Uterus (tissue), 4 donors: Measurements from ENCODE around the gene GDF7. TPM values are rescaled to one million over a fixed set of nuclear protein-coding genes. Genes with fewer than 3 reads are reported as not detected.

Experiments used
- DNase-seq, 2 donors: peaks; one replicate each; pipeline ENCODE4 v3.0.0-alpha.2; 2019 to 2020
- H3K27ac ChIP-seq, 2 donors: fragments of 200-600 bp; sonication (generic); 1 replicate in 1 of 2; 2 replicates in 1 of 2; pipeline ENCODE4 v1.5.1; 2016 to 2018
- H3K27me3 ChIP-seq, 2 donors: fragments of 200-600 bp; sonication (generic); one replicate each; pipeline ENCODE4 v1.5.1; 2018 to 2019; ENCODE audit warnings: control low read depth in 1 of 2
- H3K36me3 ChIP-seq, 2 donors: fragments of 200-600 bp; sonication (generic); one replicate each; pipeline ENCODE4 v1.5.1; 2019; ENCODE audit warnings: control low read depth in 1 of 2
- H3K4me1 ChIP-seq, 2 donors: fragments of 200-600 bp; sonication (generic); one replicate each; pipeline ENCODE4 v1.5.1; 2018 to 2019; ENCODE audit warnings: control low read depth in 1 of 2
- H3K4me3 ChIP-seq, 2 donors: fragments of 200-600 bp; sonication (generic); 1 replicate in 1 of 2; 2 replicates in 1 of 2; pipeline ENCODE4 v1.5.1; 2018 to 2019; ENCODE audit warnings: mild to moderate bottlenecking in 1 of 2
- H3K9me3 ChIP-seq, 2 donors: fragments of 200-600 bp; sonication (generic); one replicate each; pipeline ENCODE4 v1.5.1; 2019; ENCODE audit warnings: control low read depth in 1 of 2
- POLR2A ChIP-seq, 2 donors: fragments of 450-650 bp; IDR thresholded peaks; one replicate each; pipeline ENCODE4 v1.6.1; 2016; ENCODE audit warnings: antibody characterized with exemption in 2 of 2, mild to moderate bottlenecking in 1 of 2, moderate library complexity in 1 of 2
- intact Hi-C: fragments of 100-400 bp; cut with DNase I; formaldehyde crosslinking; loops from one replicate; pipeline ENCODE4 v1.15.1; 2023; ENCODE audit warnings: low total_unique reads
- total RNA-seq, 4 donors: library from RNA; depleted of rRNA in 3 of 4; stranded (reverse); fragments of >200 nt in 3 of 4; gene quantifications; one replicate each; pipeline versions ENCODE4 v1.1.0 to v1.2.4, GENCODE V29; 2014 to 2023
- TF ChIP-seq, protein P1 (sequence below), 4 experiments: fragments of 200-600 bp in 2 of 4; fragments of 450-650 bp in 2 of 4; sonication (generic) in 2 of 4; IDR thresholded peaks; one replicate each; pipeline ENCODE4 v1.5.1; 2016 to 2019; ENCODE audit warnings: antibody characterized with exemption in 4 of 4, mild to moderate bottlenecking in 2 of 4, moderate library complexity in 1 of 4
- donor health status: DM: yes; HTN: yes; CAD: no.

Gene GDF7
- total RNA-seq, 4 donors from 2014 or later, result 1.5 to 45.6 (median 5.4) TPM

DNA sequence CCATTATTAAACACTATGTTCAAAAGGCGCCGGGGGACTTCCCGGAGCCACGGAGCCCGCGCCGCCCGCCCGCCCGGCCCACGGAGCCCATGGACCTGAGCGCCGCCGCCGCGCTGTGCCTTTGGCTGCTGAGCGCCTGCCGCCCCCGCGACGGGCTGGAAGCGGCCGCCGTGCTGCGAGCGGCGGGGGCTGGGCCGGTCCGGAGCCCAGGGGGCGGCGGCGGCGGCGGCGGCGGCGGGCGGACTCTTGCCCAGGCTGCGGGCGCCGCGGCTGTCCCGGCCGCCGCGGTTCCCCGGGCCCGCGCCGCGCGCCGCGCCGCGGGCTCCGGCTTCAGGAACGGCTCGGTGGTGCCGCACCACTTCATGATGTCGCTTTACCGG is 197 bp downstream of the GDF7 start:
- Histone ChIP-seq H3K4me3 (peak overlapping the region; percentile 52 to 53), H3K4me1 (peaks cover 0 to 11% of the 10 kb centered on the region in 2 donors), H3K27me3 (peaks cover 0 to 6% of the 10 kb centered on the region in 2 donors), H3K9me3 (no peaks in the 10 kb centered on the region), H3K27ac (peak overlapping the region; percentile 69 to 73), H3K36me3 (no peaks in the 10 kb centered on the region)
- TF ChIP-seq, protein P1, sequence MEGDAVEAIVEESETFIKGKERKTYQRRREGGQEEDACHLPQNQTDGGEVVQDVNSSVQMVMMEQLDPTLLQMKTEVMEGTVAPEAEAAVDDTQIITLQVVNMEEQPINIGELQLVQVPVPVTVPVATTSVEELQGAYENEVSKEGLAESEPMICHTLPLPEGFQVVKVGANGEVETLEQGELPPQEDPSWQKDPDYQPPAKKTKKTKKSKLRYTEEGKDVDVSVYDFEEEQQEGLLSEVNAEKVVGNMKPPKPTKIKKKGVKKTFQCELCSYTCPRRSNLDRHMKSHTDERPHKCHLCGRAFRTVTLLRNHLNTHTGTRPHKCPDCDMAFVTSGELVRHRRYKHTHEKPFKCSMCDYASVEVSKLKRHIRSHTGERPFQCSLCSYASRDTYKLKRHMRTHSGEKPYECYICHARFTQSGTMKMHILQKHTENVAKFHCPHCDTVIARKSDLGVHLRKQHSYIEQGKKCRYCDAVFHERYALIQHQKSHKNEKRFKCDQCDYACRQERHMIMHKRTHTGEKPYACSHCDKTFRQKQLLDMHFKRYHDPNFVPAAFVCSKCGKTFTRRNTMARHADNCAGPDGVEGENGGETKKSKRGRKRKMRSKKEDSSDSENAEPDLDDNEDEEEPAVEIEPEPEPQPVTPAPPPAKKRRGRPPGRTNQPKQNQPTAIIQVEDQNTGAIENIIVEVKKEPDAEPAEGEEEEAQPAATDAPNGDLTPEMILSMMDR (IDR thresholded peaks at IDR 0.05), result no peak
- TF ChIP-seq POLR2A (IDR thresholded peaks at IDR 0.05), result no peak
- intact Hi-C loops, result loop anchor here (5.0 kb wide), 1 partner anchor 295 kb away; no protein-coding TSS in a partner anchor
- no peak for DNase-seq

DNA sequence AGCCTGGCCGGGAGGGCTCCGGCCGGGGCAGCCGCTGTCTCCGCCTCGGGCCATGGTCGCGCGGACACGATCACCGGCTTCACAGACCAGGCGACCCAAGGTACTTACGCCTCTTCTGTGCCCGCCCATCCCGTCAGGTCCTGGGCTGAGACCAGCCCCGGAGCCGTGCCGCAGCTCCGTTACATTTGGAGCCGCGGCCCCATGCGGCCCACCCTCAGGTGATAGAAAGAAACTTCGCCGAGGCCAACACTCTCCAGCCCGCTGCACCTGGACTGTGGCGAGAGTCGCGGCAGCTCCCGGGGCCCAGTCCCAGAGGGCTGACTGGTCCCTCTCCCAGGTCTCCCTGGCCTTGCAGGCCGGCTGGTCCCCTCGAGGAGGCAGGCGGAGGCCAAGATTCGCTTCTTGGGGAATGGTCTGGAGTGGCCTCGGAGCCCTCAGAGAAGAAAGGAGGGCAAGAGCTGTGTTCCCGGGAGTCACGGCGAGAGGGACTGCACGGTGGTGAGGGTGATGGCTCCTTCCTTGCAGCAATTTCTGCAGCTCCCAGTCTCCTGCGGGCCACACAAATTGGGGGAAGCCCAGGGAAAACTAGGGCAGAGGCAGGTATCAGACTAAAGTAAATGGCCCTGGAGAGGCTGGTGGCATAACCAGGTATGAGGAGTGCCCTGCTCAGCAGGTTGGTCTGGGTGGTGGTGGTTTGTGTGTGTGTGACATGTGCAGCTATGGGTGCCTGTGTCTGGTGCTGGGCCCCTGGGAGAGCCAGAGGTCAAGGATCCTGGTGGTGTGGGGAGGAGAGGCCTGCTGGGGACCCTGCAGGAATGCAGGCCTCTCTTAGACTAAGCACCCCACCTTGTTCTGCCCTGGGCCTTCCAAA is 822 bp downstream of the GDF7 start:
- no peak for DNase-seq
- no peaks in the 10 kb centered on the region for H3K9me3 ChIP-seq
- H3K27me3 ChIP-seq, result peaks cover 0 to 6% of the 10 kb centered on the region in 2 donors
- peak overlapping the region; percentile 45 to 53 for H3K4me3 ChIP-seq
- H3K27ac ChIP-seq, result peak overlapping the region; percentile 69 to 73
- intact Hi-C loops, result loop anchor here (5.0 kb wide), 1 partner anchor 295 kb away; no protein-coding TSS in a partner anchor
- TF ChIP-seq, protein P1 (IDR thresholded peaks at IDR 0.05), result no peak
- no peak for TF ChIP-seq POLR2A (IDR thresholded peaks at IDR 0.05)
- no peaks in the 10 kb centered on the region for H3K36me3 ChIP-seq
- peaks cover 0 to 11% of the 10 kb centered on the region in 2 donors for H3K4me1 ChIP-seq

DNA sequence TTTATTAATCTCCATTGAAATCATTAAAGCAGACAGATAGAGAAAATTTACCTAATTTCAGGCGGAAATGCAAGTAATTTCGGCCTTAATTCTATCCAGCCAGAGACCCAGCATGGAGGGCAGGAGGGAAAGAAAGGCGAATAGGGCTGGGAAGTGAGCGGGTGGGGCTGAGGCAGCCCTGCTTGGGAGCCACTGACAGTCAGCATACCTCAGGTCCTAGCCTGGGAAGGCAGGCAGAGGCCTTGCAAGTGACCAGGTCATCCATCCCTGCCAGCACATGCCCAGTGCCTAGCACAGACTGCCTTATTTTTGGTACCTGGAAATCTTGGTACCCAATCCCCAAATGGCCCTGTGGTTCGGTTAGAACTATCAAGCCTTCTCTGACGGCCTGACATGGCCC is 1.5 kb downstream of the GDF7 start:
- H3K4me3 ChIP-seq, result no peak overlapping the region
- H3K27me3 ChIP-seq, result peaks cover 0 to 6% of the 10 kb centered on the region in 2 donors
- no peaks in the 10 kb centered on the region for H3K36me3 ChIP-seq
- H3K9me3 ChIP-seq, result no peaks in the 10 kb centered on the region
- no peak overlapping the region for H3K27ac ChIP-seq
- TF ChIP-seq POLR2A (IDR thresholded peaks at IDR 0.05), result no peak
- TF ChIP-seq, protein P1 (IDR thresholded peaks at IDR 0.05), result no peak
- no peak for DNase-seq
- intact Hi-C loops, result loop anchor here (5.0 kb wide), 1 partner anchor 294 kb away; no protein-coding TSS in a partner anchor
- peaks cover 0 to 11% of the 10 kb centered on the region in 2 donors for H3K4me1 ChIP-seq

DNA sequence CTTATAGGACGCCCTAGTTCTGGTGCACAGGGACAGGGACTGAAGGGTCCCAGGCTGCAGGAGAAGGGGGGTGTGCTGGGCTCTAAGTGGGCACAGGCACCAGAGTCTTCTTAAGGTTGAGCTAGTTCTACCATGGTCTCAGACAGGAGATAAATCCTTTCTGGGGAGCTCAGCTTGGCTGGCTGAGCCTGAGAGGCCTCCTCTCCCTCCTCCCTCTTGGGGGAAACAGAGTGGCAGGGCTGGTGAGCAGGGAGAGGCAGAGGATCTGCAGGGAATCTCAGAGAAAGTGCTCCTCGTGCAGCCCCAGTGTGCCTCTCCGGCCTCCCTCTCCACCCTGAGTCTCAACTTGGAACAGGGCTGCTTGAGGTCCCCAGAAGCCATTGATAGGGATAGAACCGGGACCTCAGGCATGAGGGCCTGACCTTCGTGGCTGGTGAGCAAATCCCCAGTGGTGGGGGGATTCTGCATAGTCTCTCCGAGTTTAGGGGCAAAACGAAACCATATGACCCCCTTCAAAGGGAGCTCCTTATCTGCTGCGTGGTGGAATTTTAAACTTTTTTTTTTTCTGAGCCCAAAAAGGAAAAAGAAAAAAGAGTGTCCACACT is 2.0 kb downstream of the GDF7 start:
- Histone ChIP-seq H3K4me1 (peaks cover 0 to 11% of the 10 kb centered on the region in 2 donors), H3K27ac (no peak overlapping the region), H3K27me3 (peaks cover 0 to 6% of the 10 kb centered on the region in 2 donors), H3K4me3 (no peak overlapping the region), H3K36me3 (no peaks in the 10 kb centered on the region), H3K9me3 (no peaks in the 10 kb centered on the region)
- DNase-seq, result no peak
- intact Hi-C loops, result loop anchor here (5.0 kb wide), 1 partner anchor 293 kb away; no protein-coding TSS in a partner anchor
- TF ChIP-seq POLR2A (IDR thresholded peaks at IDR 0.05), result no peak
- TF ChIP-seq, protein P1 (IDR thresholded peaks at IDR 0.05), result no peak
